Measurements from ENCODE around the gene PPP2R2B.

PPP2R2B gene

GRCh38 chr5:146778795-146779194, 99.8 kb downstream of the PPP2R2B start:
- no peak overlapping the region for H3K4me3 ChIP-seq (ENCODE audit: low read depth, low read length)
- in situ Hi-C loops (cut with HindIII; ENCODE audit: low sequenced_read_pairs) = no loop called here
- no peak for DNase-seq (ENCODE audit: low read depth, low spot score)
- no peak for TF ChIP-seq CTCF (IDR thresholded peaks at IDR 0.05; ENCODE audit: low read depth, low read length)

- no peak overlapping the region for H3K4me3 ChIP-seq (ENCODE audit: low read depth, low read length)
- no peak for DNase-seq (ENCODE audit: low read depth, low spot score)
- in situ Hi-C loops (cut with HindIII; ENCODE audit: low sequenced_read_pairs) = no loop called here
- no peak for TF ChIP-seq CTCF (IDR thresholded peaks at IDR 0.05; ENCODE audit: low read depth, low read length)
Observed at GRCh38 chr5:146778261-146778660, 100.3 kb downstream of the PPP2R2B start.

- no peak overlapping the region for H3K4me3 ChIP-seq (ENCODE audit: low read depth, low read length)
- DNase-seq (ENCODE audit: low read depth, low spot score) = no peak
- in situ Hi-C loops (cut with HindIII; ENCODE audit: low sequenced_read_pairs) = no loop called here
- TF ChIP-seq CTCF (IDR thresholded peaks at IDR 0.05; ENCODE audit: low read depth, low read length) = no peak
Observed at GRCh38 chr5:146772881-146773466, 105.6 kb downstream of the PPP2R2B start.

- no peak for TF ChIP-seq CTCF (IDR thresholded peaks at IDR 0.05; ENCODE audit: low read depth, low read length)
- in situ Hi-C loops (cut with HindIII; ENCODE audit: low sequenced_read_pairs) = no loop called here
Observed at GRCh38 chr5:146770980-146771379, 107.6 kb downstream of the PPP2R2B start.

GRCh38 chr5:146770546-146770945, 108.0 kb downstream of the PPP2R2B start:
- in situ Hi-C loops (cut with HindIII; ENCODE audit: low sequenced_read_pairs) = no loop called here
- DNase-seq (ENCODE audit: low read depth, low spot score) = no peak
- H3K4me3 ChIP-seq (ENCODE audit: low read depth, low read length) = no peak overlapping the region
- TF ChIP-seq CTCF (IDR thresholded peaks at IDR 0.05; ENCODE audit: low read depth, low read length) = no peak

More at GRCh38 chr5:146770980-146771379, 107.6 kb downstream of the PPP2R2B start:
- DNase-seq (ENCODE audit: low read depth, low spot score) = no peak
- H3K4me3 ChIP-seq (ENCODE audit: low read depth, low read length) = no peak overlapping the region

- in situ Hi-C loops (cut with HindIII; ENCODE audit: low sequenced_read_pairs) = no loop called here
- H3K4me3 ChIP-seq (ENCODE audit: low read depth, low read length) = no peak overlapping the region
- DNase-seq (ENCODE audit: low read depth, low spot score) = no peak
- TF ChIP-seq CTCF (IDR thresholded peaks at IDR 0.05; ENCODE audit: low read depth, low read length) = no peak
Observed at GRCh38 chr5:146767534-146767933, 111.0 kb downstream of the PPP2R2B start.
